ENCODE results near the gene PBX2. TPM values are rescaled to one million over a fixed set of nuclear protein-coding genes. Genes with fewer than 3 reads are reported as not detected.
"Not testable (repeated sequence)": the region's sequence is repeated elsewhere in the genome, so short reads cannot be mapped to it uniquely, and the experiment has no call there.

The PBX2 gene
- total RNA-seq, 2 experiments from 2014 or later = 60.0 to 61.6 TPM

DNA sequence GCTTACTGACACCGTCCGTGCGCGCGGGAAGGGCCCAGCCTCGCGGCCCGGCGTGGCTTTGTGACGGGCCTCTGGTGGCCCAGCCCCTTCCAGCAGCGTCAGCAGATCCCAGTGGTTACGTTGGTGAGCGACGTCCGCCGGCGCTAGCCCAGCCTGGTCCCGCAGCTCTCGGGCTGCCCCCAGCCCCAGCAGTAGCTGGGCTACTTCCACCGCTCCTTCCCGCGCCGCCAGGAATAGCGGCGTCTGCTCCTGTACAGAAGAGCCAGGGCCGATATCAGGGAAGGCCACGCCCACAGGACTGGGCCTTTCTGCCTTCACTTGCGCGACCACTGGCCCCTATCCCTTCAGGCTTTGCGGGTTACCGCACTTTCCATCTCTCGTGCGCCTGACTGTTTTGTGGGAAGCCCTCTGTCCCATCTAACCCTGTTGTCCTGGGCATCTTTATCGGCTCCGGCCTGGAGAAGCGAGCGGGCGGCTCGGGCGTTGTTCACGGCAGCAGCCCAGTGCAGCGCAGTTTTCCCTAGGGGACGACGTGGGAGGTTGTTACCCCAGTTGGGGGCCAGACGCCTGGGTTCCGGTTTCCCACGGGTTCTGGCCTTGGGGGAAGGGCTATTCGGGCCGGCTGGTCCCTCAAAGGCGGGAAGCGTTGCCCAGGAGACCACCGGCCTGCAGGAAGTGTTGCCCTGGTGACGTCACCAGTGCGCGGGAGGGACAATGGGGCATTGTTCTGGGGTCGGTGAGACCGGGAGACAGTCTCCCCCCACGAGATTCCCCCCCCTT lies 6.1 kb upstream of the PBX2 start:
- peak; percentile 88 for DNase-seq
- peak overlapping the region; percentile 95 for H3K4me3 Mint-ChIP-seq
- H3K36me3 Mint-ChIP-seq = peaks cover 6% of the 10 kb centered on the region
- H3K27me3 Mint-ChIP-seq = no peaks in the 10 kb centered on the region
- peak; percentile 2 for ATAC-seq
- CTCF ChIA-PET = interaction anchor here (0.8 to 2.3 kb wide), 18 partner anchors 11 to 662 kb away, joined by 3 to 16 read pairs (median 4); partner anchors contain the start of genes ATF6B, FKBPL, PRRT1 and RNF5
- H3K27ac Mint-ChIP-seq = peak overlapping the region; percentile 99
- H3K4me1 Mint-ChIP-seq = peaks cover 26% of the 10 kb centered on the region
- no peaks in the 10 kb centered on the region for H3K9me3 Mint-ChIP-seq (ENCODE audit: low read depth)

DNA sequence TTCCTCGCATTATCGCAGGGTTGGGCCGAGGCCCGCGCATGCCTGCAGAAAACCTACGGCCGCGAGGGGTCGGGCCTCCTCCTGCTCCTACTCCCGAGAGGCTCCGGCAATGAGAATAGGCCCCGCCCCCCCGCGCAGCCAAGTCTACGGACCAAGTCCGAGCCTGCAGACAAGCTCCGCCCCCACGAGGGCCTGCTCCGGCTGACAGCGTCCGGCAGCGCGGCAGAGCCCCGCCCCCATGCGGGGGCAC lies 5.6 kb upstream of the PBX2 start:
- peak; percentile 87 for ATAC-seq
- peak overlapping the region; percentile 95 for H3K4me3 Mint-ChIP-seq
- DNase-seq = peak; percentile 100

DNA sequence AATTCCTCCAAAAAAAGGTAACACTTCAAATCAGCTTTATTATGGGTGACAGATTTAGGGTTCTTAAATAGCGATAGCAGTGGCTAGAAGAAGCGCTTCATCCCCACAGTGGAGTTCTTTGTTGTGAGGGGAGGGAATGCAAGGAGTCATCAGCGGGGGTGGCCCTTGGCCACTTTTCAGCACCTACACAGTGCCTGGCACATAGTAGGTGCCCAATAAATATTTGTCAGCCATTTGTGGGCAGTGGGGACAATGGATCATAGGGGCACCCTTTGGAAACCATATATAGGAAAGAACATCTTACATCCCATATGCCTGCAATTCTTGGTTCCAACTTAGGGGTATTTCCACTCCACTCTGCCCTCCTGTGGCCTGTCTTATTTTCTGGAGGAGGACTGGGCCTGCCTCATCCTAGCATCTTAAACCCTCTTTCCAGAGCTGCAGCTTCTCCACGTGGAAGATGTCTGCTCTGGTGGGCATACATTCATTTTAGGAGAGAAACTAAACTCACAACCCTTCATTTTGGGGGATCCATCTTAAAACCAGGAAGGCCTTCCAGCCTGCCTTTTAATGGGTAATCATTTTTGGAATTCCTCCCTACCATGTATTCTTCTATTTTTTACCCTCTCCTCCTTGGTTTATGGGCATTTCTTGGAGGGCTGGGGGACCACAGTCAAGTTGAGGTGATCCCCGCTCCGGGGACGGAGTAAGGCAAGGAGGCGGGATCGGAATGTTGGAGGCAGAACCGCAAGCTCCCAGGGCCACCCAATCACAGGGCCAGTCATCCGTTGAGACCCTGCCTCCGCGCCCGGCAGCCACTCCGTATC lies 5.0 kb upstream of the PBX2 start:
- Mint-ChIP-seq H3K4me3 (peak overlapping the region; percentile 95), H3K9me3 (ENCODE audit: low read depth) (no peaks in the 10 kb centered on the region), H3K4me1 (peaks cover 26% of the 10 kb centered on the region), H3K27me3 (no peaks in the 10 kb centered on the region), H3K36me3 (peaks cover 14% of the 10 kb centered on the region), H3K27ac (peak overlapping the region; percentile 99)
- DNase-seq (peak; percentile 70), ATAC-seq (no peak)
- CTCF ChIA-PET = interaction anchor here (0.7 to 2.3 kb wide), 20 partner anchors 10 to 663 kb away, joined by 3 to 16 read pairs (median 4); partner anchors contain the start of genes ATF6B, EGFL8, FKBPL and PRRT1

More for the DNA sequence above, 5.6 kb upstream of the PBX2 start:
- no peaks in the 10 kb centered on the region for H3K27me3 Mint-ChIP-seq
- H3K27ac Mint-ChIP-seq = peak overlapping the region; percentile 99
- no peaks in the 10 kb centered on the region for H3K9me3 Mint-ChIP-seq (ENCODE audit: low read depth)
- peaks cover 10% of the 10 kb centered on the region for H3K36me3 Mint-ChIP-seq
- peaks cover 26% of the 10 kb centered on the region for H3K4me1 Mint-ChIP-seq
- CTCF ChIA-PET = interaction anchor here (0.8 to 2.3 kb wide), 19 partner anchors 11 to 662 kb away, joined by 3 to 16 read pairs (median 4); partner anchors contain the start of genes ATF6B, EGFL8, FKBPL and PRRT1

DNA sequence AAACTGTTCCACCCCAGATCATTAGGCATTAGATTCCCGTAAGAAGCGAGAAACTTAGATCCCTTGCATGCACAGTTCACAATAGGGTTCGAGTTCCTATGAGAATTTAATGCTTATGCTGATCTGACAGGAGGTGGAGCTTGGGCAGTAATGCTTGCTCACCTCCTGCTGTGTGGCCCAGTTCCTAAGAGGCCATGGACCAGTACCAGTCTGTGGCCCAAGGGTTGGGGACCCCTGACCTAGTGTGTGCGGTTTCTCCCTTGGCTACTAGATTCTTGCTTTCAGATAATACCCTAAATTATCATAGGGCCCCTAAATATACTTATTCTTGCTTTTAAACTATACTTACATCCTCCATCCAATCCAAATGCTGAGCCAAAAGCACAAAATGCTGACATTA lies 4.4 kb upstream of the PBX2 start:
- no peaks in the 10 kb centered on the region for H3K9me3 Mint-ChIP-seq (ENCODE audit: low read depth)
- peak overlapping the region; percentile 99 for H3K27ac Mint-ChIP-seq
- H3K4me3 Mint-ChIP-seq = peak overlapping the region; percentile 95
- CTCF ChIA-PET = interaction anchor here (0.7 to 2.7 kb wide), 3 partner anchors 12 to 76 kb away, joined by 4 to 16 read pairs (median 8); no protein-coding TSS in a partner anchor
- ATAC-seq = no peak
- H3K27me3 Mint-ChIP-seq = no peaks in the 10 kb centered on the region
- no peak for DNase-seq
- H3K36me3 Mint-ChIP-seq = peaks cover 14% of the 10 kb centered on the region
- H3K4me1 Mint-ChIP-seq = peaks cover 26% of the 10 kb centered on the region

DNA sequence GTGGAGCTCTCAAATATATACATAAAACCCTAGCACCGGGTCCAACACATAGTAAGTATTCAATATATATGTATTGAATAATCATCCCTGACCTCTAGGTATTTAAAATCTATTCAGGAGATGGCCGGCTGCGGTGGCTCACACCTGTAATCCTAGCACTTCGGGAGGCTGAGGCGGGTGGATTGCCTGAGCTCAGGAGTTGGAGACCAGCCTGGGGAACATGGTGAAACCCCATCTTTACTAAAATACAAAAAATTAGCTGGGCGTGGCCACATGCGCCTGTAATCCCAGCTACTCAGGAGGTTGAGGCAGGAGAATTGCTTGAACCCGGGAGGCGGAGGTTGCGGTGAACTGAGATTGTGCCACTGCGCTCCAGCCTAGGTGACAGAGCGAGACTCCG lies 3.1 kb upstream of the PBX2 start:
- not testable (repeated sequence) for H3K27me3 Mint-ChIP-seq; H3K9me3 Mint-ChIP-seq (ENCODE audit: low read depth); DNase-seq; ATAC-seq
- CTCF ChIA-PET = interaction anchor here (1.2 to 4.2 kb wide), 6 partner anchors 11 to 779 kb away, joined by 3 to 31 read pairs (median 5); partner anchors contain the start of genes AGPAT1, ATF6B and RNF5
- Mint-ChIP-seq H3K27ac (peak overlapping the region; percentile 95), H3K4me3 (peak overlapping the region; percentile 98), H3K36me3 (peaks cover 23% of the 10 kb centered on the region), H3K4me1 (peaks cover 36% of the 10 kb centered on the region)

DNA sequence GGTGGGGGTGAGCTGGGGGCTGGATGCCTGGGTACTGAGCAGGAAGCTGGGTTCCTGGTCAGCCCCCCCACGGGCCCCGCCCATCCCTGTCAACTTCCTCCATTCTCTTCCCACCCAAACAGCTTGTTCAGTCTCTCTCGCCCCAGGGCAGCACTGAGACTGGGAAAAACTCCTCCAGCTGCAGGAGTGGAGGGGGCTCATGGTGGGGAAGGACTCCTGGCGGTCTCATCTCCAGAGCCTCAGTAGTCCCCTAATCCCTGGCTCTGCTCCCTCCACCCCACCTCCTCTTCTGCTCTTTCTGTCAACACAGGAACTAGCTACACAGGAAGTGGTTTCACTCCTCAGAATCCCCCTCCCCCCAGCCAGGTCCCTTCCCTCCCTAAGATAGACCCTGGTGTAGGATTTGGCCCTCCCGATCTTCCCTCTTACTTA lies 2.6 kb upstream of the PBX2 start, which contains the start of gene GPSM3:
Gene GPSM3 (minus strand): TSS at position 36 of the 432 bp plus-strand sequence. CDS start 130 bp downstream, outside the sequence.
- H3K9me3 Mint-ChIP-seq (ENCODE audit: low read depth) = no peaks in the 10 kb centered on the region
- no peaks in the 10 kb centered on the region for H3K27me3 Mint-ChIP-seq
- peak within 1 kb of the TSS; percentile 98 for H3K4me3 Mint-ChIP-seq
- peaks cover 26% of the 10 kb centered on the region for H3K36me3 Mint-ChIP-seq
- DNase-seq (peak; percentile 78), ATAC-seq (no peak)
- peak within 1 kb of the TSS; percentile 95 for H3K27ac Mint-ChIP-seq
- peaks cover 40% of the 10 kb centered on the region for H3K4me1 Mint-ChIP-seq
- CTCF ChIA-PET = interaction anchor here (1.2 to 4.2 kb wide), 6 partner anchors 10 to 779 kb away, joined by 3 to 31 read pairs (median 5); partner anchors contain the start of genes AGPAT1, ATF6B and RNF5

DNA sequence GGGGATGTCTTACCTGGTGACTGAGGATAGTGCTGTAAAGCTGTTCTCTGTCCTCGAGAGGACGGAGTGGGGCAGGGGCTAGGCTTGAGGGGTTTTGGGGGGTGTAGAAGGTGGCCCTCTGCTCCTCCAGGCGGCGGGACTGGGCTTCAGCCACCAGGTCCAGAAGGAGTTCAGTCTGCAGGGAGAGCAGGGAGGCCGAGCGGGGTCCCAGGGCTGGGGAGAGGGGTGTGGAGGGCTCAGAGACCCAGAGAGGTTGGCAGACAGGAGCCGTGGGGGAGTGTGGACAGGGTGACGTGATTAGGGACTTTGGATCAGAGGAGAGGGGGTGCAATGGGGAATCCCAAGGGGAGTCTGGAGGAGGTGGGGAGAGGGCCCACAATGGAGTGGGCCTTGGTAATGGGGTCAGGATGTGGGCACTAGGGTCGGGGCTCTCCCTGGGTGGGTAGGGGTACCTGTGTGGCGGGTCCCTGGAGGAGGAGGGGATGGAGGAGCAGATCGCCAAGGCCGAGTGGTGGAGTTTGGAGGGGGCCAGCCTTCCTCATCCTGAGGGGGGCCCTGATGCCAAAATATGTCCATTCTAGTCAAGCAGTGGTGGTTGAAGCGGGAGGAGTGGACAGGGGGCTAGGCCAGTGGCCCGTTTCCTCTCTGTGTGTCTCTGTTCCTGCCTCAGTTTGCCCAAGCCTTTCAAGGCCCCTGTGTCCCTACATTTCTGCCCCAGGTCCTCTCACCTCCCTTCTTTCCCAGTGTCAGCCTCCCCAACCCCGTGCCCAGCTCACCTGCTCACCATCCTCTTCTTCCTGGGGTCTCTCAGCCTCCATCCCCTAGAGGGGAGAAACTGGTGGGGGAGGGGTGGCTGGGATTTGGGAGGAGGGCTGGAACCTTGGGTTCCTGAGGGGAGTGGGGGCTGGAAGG lies 1.9 kb upstream of the PBX2 start:
- Mint-ChIP-seq H3K9me3 (ENCODE audit: low read depth) (no peaks in the 10 kb centered on the region), H3K36me3 (peaks cover 33% of the 10 kb centered on the region), H3K27me3 (no peaks in the 10 kb centered on the region), H3K4me3 (peak overlapping the region; percentile 98), H3K27ac (peak overlapping the region; percentile 95), H3K4me1 (peaks cover 45% of the 10 kb centered on the region)
- CTCF ChIA-PET = interaction anchor here (1.2 to 4.2 kb wide), 6 partner anchors 9 to 780 kb away, joined by 3 to 31 read pairs (median 5); partner anchors contain the start of genes AGPAT1, ATF6B and RNF5
- ATAC-seq (no peak), DNase-seq (no peak)

DNA sequence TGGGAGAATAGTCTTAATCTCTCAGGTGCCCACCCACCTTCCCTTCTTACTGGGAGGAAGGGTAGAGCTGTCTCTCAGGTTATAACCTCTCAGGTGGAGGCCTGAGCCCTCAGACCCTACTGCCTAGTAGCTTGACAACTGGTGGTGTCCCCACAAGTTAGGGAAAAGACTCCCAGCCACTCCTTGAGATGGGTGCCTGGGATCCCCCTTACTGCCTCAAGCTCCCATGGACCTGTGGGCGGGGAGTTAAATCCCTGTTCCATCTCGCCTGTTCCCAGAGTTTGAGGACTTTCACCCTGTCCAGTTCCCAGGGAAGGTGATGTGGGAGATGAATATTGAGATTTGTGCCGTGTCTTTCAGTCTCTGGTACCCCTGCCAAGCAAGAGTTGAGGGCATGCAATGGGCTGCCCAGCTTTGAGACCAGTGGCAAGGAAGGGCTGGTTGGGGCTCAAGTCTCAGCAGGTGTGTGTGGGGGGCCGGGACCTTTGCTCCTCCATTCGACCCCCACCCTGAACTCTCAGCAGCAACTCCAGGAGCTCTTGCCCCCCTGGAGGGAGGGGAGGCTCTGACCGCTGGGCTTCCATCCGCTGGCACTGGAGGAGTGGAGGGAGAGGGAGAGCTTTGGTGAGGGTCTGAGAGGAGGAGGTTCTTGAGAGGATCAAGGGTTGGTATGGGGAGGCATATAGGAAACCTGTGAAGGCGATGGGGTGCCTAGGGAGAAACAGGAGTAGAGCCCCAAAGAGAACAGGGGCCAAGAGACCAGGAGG lies 1.1 kb upstream of the PBX2 start:
- Mint-ChIP-seq H3K36me3 (peaks cover 40% of the 10 kb centered on the region), H3K4me3 (peak overlapping the region; percentile 98), H3K9me3 (ENCODE audit: low read depth) (no peaks in the 10 kb centered on the region), H3K27ac (peak overlapping the region; percentile 95), H3K4me1 (peaks cover 50% of the 10 kb centered on the region), H3K27me3 (no peaks in the 10 kb centered on the region)
- ATAC-seq (no peak), DNase-seq (no peak)
- CTCF ChIA-PET = interaction anchor here (4.2 kb wide), 1 partner anchor 13 kb away, joined by 31 read pairs; the partner anchor contains the start of genes AGPAT1 and RNF5

DNA sequence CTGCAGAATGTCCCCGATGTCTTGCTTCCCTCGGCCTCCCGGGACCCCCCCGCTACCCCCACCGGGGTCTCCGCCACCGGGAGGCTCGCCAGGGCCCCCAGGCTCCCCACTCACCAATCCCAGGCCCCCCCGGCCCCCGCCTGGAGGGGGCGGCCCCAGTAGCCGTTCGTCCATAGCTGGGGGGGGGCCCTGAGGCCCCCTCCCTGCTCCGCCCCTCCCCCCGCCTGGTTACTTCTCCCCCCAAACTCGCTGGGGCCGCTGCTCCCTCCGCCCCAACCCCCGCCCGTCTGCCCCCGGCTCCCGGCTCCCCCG lies 304 bp downstream of the PBX2 start:
- no peak for DNase-seq
- CTCF ChIA-PET = no interaction called here
- H3K27ac Mint-ChIP-seq = peak overlapping the region; percentile 75
- peaks cover 51% of the 10 kb centered on the region for H3K4me1 Mint-ChIP-seq
- no peak for ATAC-seq
- no peaks in the 10 kb centered on the region for H3K9me3 Mint-ChIP-seq (ENCODE audit: low read depth)
- H3K27me3 Mint-ChIP-seq = no peaks in the 10 kb centered on the region
- H3K4me3 Mint-ChIP-seq = peak overlapping the region; percentile 72
- peaks cover 45% of the 10 kb centered on the region for H3K36me3 Mint-ChIP-seq

DNA sequence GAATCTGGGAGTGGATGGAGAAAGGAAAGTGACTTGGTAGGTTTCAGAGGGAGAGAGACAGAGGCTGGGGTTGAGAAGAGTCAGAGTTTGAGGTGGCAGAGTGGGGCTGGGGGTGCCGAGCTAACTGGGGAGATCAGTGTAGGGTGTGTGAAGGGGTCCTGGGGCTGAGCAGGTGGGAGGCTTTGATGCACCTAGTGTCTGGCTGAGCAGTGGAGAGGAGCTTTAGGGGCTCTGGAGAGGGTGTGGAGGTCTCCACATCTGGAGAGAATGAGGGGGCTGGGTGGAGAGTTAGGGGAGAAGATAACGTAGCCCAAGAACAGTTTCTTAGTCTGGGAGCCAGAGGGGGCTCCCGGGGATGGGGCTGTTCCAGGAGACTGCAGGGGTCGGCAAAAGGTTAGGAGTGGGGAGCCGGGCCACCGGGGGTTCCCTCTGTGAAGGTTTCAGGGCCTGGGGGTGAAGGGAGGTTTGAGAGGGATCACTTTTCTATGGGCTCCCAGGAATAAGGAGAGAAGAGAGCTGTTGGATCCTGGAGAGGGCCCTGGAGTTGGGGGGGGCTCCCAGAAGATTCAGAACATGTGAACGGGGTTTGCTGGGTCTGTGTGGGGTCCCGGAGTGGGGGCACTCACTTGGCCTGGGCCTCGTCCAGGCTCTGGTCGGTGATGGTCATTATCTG lies 797 bp downstream of the PBX2 start:
- Mint-ChIP-seq H3K27ac (peak overlapping the region; percentile 75), H3K4me1 (peaks cover 48% of the 10 kb centered on the region), H3K27me3 (no peaks in the 10 kb centered on the region), H3K36me3 (peaks cover 45% of the 10 kb centered on the region), H3K9me3 (ENCODE audit: low read depth) (no peaks in the 10 kb centered on the region), H3K4me3 (peak overlapping the region; percentile 72)
- DNase-seq (no peak), ATAC-seq (no peak)
- CTCF ChIA-PET = interaction anchor here (0.6 to 1.1 kb wide), 3 partner anchors 10 to 382 kb away, joined by 3 read pairs; no protein-coding TSS in a partner anchor

DNA sequence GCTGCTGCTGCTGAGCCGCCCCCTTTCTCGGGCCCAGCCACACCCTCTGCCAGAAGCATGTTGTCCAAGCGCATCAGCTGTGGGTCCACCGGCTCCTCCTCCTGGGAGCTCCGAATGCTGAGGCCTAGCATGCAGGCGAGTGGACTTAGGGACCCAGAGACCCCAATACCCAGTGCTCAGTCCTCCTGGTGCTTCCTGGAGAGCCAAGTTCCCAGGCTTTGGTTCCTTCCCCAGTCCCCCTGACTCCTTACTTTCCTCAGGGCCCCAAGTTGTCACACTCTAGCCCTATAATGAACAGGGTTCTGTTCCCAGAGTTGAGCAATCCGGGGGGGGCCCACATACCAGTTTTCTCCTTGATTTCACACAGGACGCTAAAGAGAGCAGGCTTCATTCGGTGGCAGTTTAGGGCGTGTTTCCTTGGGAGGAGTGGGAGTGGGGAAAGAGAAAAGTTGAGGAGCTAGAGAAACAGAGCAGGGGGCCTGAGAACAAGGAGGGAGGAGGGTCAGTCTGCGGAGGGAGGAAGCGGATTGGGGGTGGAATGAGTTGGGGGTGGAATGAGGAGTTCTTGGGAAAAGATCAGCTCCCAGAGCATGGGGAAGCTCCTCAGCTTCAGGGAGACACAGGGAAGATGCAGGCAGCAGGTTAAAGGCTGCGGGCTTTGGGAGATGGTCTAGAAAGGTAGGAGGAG lies 1.5 kb downstream of the PBX2 start:
- peaks cover 45% of the 10 kb centered on the region for H3K36me3 Mint-ChIP-seq
- H3K9me3 Mint-ChIP-seq (ENCODE audit: low read depth) = no peaks in the 10 kb centered on the region
- CTCF ChIA-PET = interaction anchor here (0.8 to 1.1 kb wide), 2 partner anchors 9 to 141 kb away, joined by 3 read pairs; no protein-coding TSS in a partner anchor
- no peak for ATAC-seq
- DNase-seq = no peak
- H3K4me3 Mint-ChIP-seq = peak overlapping the region; percentile 72
- H3K27me3 Mint-ChIP-seq = no peaks in the 10 kb centered on the region
- H3K27ac Mint-ChIP-seq = peak overlapping the region; percentile 75
- peaks cover 41% of the 10 kb centered on the region for H3K4me1 Mint-ChIP-seq
